A673 (cell line): ENCODE data around the gene ARID5B. TPM values are rescaled to one million over a fixed set of nuclear protein-coding genes. Genes with fewer than 3 reads are reported as not detected.

ENCODE experiments used
- BruUV-seq: library from RNA; stranded (reverse); fragments of 400-500 nt; replicated peaks from 2 replicates; lab custom pipeline; 2021; lab: Mats Ljungman, UMichigan
- CTCF ChIA-PET: fragments of 300-600 bp; sonication (Branson Sonifier 250); formaldehyde crosslinking; loops from one replicate; lab custom pipeline; 2022; ENCODE audit warnings: antibody characterized with exemption; lab: Charles Lee
- POLR2A ChIA-PET: fragments of 300-600 bp; sonication (Branson Sonifier 250); formaldehyde crosslinking; loops from one replicate; lab custom pipeline; 2022; ENCODE audit warnings: antibody characterized with exemption; ENCODE audit not compliant: low non-redundant PET; lab: Charles Lee
- DNase-seq: peaks from one replicate; pipeline ENCODE4 v3.0.0-alpha.2; 2015; ENCODE audit warnings: low spot score
- H3K27ac ChIP-seq: fragments of 200-600 bp; sonication (generic); 2 replicates; pipeline ENCODE4 v1.5.1; 2016; ENCODE audit warnings: mixed run types, low read depth, mild to moderate bottlenecking, mixed read lengths, antibody characterized with exemption, low read length; ENCODE audit not compliant: poor library complexity, severe bottlenecking
- H3K27me3 ChIP-seq: fragments of 200-600 bp; sonication (generic); replicated peaks from 2 replicates; pipeline ENCODE4 v1.6.1; 2017; ENCODE audit warnings: mixed run types, low read depth, mild to moderate bottlenecking, mixed read lengths, antibody characterized with exemption, low read length; ENCODE audit not compliant: insufficient read depth, poor library complexity
- H3K36me3 ChIP-seq: fragments of 200-600 bp; sonication (generic); 2 replicates; pipeline ENCODE4 v1.6.1; 2016; ENCODE audit warnings: mixed run types, mild to moderate bottlenecking, mixed read lengths, antibody characterized with exemption, low read length; ENCODE audit not compliant: insufficient read depth, poor library complexity, severe bottlenecking
- H3K4me1 ChIP-seq: fragments of 200-600 bp; sonication (generic); 2 replicates; pipeline ENCODE4 v1.6.1; 2017; ENCODE audit warnings: mixed run types, mild to moderate bottlenecking, mixed read lengths, antibody characterized with exemption, low read length; ENCODE audit not compliant: insufficient read depth, poor library complexity, severe bottlenecking
- H3K4me3 ChIP-seq: fragments of 200-600 bp; sonication (generic); 2 replicates; pipeline ENCODE4 v1.5.1; 2016; ENCODE audit warnings: low read depth, mixed run types, mild to moderate bottlenecking, mixed read lengths, low read length; ENCODE audit not compliant: poor library complexity, severe bottlenecking
- H3K9me3 ChIP-seq: fragments of 200-600 bp; sonication (generic); 2 replicates; pipeline ENCODE4 v1.6.1; 2016; ENCODE audit warnings: mixed run types, low read depth, mild to moderate bottlenecking, mixed read lengths, antibody characterized with exemption, low read length; ENCODE audit not compliant: poor library complexity, severe bottlenecking
- EZH2 ChIP-seq: fragments of 200-600 bp; sonication (generic); IDR thresholded peaks from 2 replicates; pipeline ENCODE4 v1.6.1; 2017; ENCODE audit warnings: borderline replicate concordance, low read depth, mild to moderate bottlenecking, mixed read lengths, antibody characterized with exemption, low read length; ENCODE audit not compliant: poor library complexity, severe bottlenecking
- intact Hi-C: fragments of 100-400 bp; cut with micrococcal nuclease; formaldehyde crosslinking; loops from one replicate; pipeline ENCODE4 v1.10.0; 2022; ENCODE audit not compliant: unreplicated experiment
- total RNA-seq: library from RNA; stranded (reverse); gene quantifications from 2 replicates; pipeline ENCODE4 v1.2.3, GENCODE V29; 2021
- TF ChIP-seq, protein P1 (sequence below): fragments of 300-800, 200-600 bp; sonication (generic); conservative IDR thresholded peaks from 2 replicates; pipeline ENCODE4 v1.5.1; 2017; ENCODE audit warnings: low read depth, mild to moderate bottlenecking, antibody characterized with exemption, low read length, moderate library complexity, mixed read lengths

Gene ARID5B
- total RNA-seq, 1 experiment from 2014 or later = 29.0 TPM

DNA sequence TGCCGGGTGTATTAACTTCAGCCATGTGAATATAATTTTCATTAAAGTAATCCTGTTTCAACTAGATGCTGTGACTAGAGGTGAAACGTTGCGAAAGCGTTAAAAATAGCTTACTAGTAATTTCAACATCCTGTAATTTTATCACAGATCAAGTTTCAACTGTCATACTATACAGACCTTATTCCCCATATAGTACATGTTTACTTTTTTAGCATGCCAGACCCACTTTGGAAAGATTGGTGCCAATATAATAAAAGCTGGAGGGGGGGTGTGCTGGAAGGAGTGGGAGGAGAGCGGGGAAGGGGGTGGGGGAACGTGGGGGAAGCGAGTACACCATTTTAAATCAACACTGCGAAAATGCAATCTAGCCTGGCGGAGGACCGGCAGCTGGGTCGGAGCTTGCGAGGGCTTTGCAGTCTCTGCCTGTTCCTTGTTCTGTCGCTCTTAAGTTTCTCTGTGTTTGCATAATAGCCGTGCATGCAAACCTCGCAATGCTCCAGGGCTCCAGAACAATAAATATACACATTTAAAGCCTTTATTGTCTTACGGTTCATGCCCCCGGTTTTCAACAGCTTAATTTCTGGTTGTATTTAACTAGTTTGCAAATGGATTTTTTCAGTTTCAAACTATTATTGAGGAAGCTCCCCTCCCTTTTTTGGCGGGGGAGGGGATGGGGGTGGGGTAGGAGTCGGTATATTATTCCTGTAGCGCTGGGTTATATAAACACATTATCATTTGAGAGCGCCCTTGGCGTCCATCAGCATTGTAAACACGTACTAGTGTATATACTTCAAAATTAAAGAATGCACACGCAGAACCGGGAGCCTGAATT lies 1.3 kb upstream of the ARID5B start:
- Histone ChIP-seq H3K4me1 (peaks cover 37% of the 10 kb centered on the region), H3K27ac (peak overlapping the region; percentile 99), H3K27me3 (no peaks in the 10 kb centered on the region), H3K4me3 (peak overlapping the region; percentile 68), H3K36me3 (no peaks in the 10 kb centered on the region), H3K9me3 (no peaks in the 10 kb centered on the region)
- intact Hi-C loops = loop anchor here (2.0 to 10.0 kb wide), 7 partner anchors 37 to 1083 kb away; no protein-coding TSS in a partner anchor
- ChIA-PET CTCF (interaction anchor here (0.5 to 2.2 kb wide), 4 partner anchors 9 to 349 kb away, joined by 3 to 7 read pairs (median 6); no protein-coding TSS in a partner anchor), POLR2A (interaction anchor here (0.5 to 0.7 kb wide), 3 partner anchors 295 to 1421 kb away, joined by 3 to 4 read pairs (median 3); no protein-coding TSS in a partner anchor)
- DNase-seq = peak; percentile 93
- TF ChIP-seq, protein P1, sequence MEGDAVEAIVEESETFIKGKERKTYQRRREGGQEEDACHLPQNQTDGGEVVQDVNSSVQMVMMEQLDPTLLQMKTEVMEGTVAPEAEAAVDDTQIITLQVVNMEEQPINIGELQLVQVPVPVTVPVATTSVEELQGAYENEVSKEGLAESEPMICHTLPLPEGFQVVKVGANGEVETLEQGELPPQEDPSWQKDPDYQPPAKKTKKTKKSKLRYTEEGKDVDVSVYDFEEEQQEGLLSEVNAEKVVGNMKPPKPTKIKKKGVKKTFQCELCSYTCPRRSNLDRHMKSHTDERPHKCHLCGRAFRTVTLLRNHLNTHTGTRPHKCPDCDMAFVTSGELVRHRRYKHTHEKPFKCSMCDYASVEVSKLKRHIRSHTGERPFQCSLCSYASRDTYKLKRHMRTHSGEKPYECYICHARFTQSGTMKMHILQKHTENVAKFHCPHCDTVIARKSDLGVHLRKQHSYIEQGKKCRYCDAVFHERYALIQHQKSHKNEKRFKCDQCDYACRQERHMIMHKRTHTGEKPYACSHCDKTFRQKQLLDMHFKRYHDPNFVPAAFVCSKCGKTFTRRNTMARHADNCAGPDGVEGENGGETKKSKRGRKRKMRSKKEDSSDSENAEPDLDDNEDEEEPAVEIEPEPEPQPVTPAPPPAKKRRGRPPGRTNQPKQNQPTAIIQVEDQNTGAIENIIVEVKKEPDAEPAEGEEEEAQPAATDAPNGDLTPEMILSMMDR = no peak
- no peak for TF ChIP-seq EZH2
- no TSS peak for BruUV-seq

DNA sequence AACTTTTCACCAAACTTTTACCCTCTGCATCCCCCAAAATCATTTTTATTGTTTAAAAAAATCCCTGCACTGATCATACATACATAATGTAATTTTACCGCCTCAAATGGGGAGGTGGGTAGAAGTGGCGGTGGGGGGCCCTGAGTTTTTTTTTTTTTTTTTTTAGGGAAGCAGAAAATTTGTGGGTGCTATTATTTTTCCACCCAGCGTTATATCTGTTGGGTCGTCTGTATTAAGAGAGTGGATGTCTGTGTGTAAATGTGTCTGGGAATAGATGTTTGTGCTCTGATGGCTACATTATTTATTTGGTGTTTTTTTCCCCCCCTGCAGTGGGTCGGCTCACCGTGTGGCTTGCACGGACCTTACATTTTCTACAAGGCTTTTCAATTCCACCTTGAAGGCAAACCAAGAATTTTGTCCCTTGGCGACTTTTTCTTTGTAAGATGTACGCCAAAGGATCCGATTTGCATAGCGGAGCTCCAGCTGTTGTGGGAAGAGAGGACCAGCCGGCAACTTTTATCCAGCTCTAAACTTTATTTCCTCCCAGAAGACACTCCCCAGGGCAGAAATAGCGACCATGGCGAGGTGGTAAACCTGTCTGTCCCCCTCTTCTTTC lies 438 bp downstream of the ARID5B start:
- TSS peak; percentile 76 for BruUV-seq
- DNase-seq = peak; percentile 68
- Histone ChIP-seq H3K27me3 (no peaks in the 10 kb centered on the region), H3K27ac (peak overlapping the region; percentile 85), H3K9me3 (no peaks in the 10 kb centered on the region), H3K36me3 (no peaks in the 10 kb centered on the region), H3K4me1 (peaks cover 45% of the 10 kb centered on the region), H3K4me3 (peak overlapping the region; percentile 68)
- POLR2A ChIA-PET = interaction anchor here (0.6 to 0.8 kb wide), 2 partner anchors 90 to 91 kb away, joined by 4 to 5 read pairs; no protein-coding TSS in a partner anchor
- CTCF ChIA-PET = interaction anchor here (0.6 to 1.1 kb wide), 8 partner anchors 35 to 877 kb away, joined by 3 to 8 read pairs (median 4); no protein-coding TSS in a partner anchor
- TF ChIP-seq EZH2 = no peak
- TF ChIP-seq, protein P1 = no peak
- intact Hi-C loops = loop anchor here (2.0 to 10.0 kb wide), 7 partner anchors 35 to 1085 kb away; no protein-coding TSS in a partner anchor
